ENCODE results near the gene BAHCC1. TPM values are rescaled to one million over a fixed set of nuclear protein-coding genes. Genes with fewer than 3 reads are reported as not detected.

The BAHCC1 gene
- total and polyA plus RNA-seq, 9 of the 15 experiments (the other 6 are each of a cell fraction or from before 2014, with no cell fraction given) = 0.14 to 26.9 (median 5.0) TPM

- TF ChIP-seq EGR1 (conservative IDR thresholded peaks at IDR 0.05) = 0 out of 2 replicates have a peak, but pooled peaks have one; percentile 3
- TF ChIP-seq MGA (IDR thresholded peaks at IDR 0.05) = peak; percentile 60
- peak; percentile 41 for TF ChIP-seq PCBP1 (IDR thresholded peaks at IDR 0.05; ENCODE audit: low read depth, low read length, poor library complexity, severe bottlenecking)
- TF ChIP-seq ZNF639 (CRISPR knock-in tag; conservative IDR thresholded peaks at IDR 0.05 in 1 of 2, IDR thresholded peaks at IDR 0.05 in 1 of 2) = peak in 1 of 2 experiments; percentile 55; a peak in 1 of 4 replicates
- peak; percentile 83 for TF ChIP-seq ZFX (CRISPR knock-in tag; IDR thresholded peaks at IDR 0.05)
- no peak for TF ChIP-seq ATF1 (CRISPR knock-in tag; IDR thresholded peaks at IDR 0.05)
- 0 out of 2 replicates have a peak, but pooled peaks have one; percentile 14 for TF ChIP-seq ATF1 (tag; IDR thresholded peaks at IDR 0.05)
- TF ChIP-seq PRDM10 (IDR thresholded peaks at IDR 0.05; ENCODE audit: partially characterized antibody) = peak; percentile 66
- no peak for TF ChIP-seq ZNF23 (CRISPR knock-in tag; IDR thresholded peaks at IDR 0.05)
Measured at GRCh38 chr17:81400154-81400977, 5.1 kb downstream of the BAHCC1 start (continued).
